Tibial artery (tissue), 4 donors: Measurements from ENCODE around the gene LST1.

Experiments
- DNase-seq, 2 donors: peaks; one replicate each; pipeline ENCODE4 v3.0.0-alpha.2; 2019
- H3K27ac ChIP-seq, 2 donors: fragments of 200-600 bp; sonication (generic) in 1 of 2; 1 replicate in 1 of 2; 2 replicates in 1 of 2; pipeline ENCODE4 v1.5.1; 2018 to 2019; ENCODE audit warnings: mild to moderate bottlenecking in 1 of 2
- H3K27me3 ChIP-seq, 2 donors: fragments of 200-600 bp; sonication (generic) in 1 of 2; one replicate each; pipeline versions ENCODE4 v1.5.1 to v1.6.0; 2016 to 2019
- H3K36me3 ChIP-seq, 3 donors: fragments of 200-600 bp; sonication (generic) in 2 of 3; one replicate each; pipeline ENCODE4 v1.5.1; 2016 to 2019; ENCODE audit warnings: mild to moderate bottlenecking in 2 of 3
- H3K4me1 ChIP-seq, 4 donors: fragments of 200-600 bp; sonication (generic) in 2 of 4; 1 replicate in 3 of 4; 2 replicates in 1 of 4; pipeline ENCODE4 v1.5.1; 2016 to 2019
- H3K4me3 ChIP-seq, 2 donors: fragments of 200-600 bp; sonication (generic) in 1 of 2; 1 replicate in 1 of 2; 2 replicates in 1 of 2; pipeline ENCODE4 v1.5.1; 2018 to 2019; ENCODE audit warnings: mild to moderate bottlenecking in 2 of 2
- H3K9me3 ChIP-seq, 3 donors: fragments of 200-600 bp; sonication (generic) in 1 of 3; one replicate each; pipeline ENCODE4 v1.5.1; 2016 to 2019
- intact Hi-C: fragments of 100-400 bp; cut with DNase I; formaldehyde crosslinking; loops from one replicate; pipeline ENCODE4 v1.15.0; 2023; ENCODE audit warnings: low total_unique reads
- TF ChIP-seq, protein P1 (sequence below), 2 experiments: fragments of 200-600 bp in 1 of 2; fragments of 450-650 bp in 1 of 2; IDR thresholded peaks; one replicate each; pipeline ENCODE4 v1.5.1; 2017 to 2019; ENCODE audit warnings: antibody characterized with exemption in 2 of 2, mild to moderate bottlenecking in 1 of 2, moderate library complexity in 1 of 2

The LST1 gene

DNA sequence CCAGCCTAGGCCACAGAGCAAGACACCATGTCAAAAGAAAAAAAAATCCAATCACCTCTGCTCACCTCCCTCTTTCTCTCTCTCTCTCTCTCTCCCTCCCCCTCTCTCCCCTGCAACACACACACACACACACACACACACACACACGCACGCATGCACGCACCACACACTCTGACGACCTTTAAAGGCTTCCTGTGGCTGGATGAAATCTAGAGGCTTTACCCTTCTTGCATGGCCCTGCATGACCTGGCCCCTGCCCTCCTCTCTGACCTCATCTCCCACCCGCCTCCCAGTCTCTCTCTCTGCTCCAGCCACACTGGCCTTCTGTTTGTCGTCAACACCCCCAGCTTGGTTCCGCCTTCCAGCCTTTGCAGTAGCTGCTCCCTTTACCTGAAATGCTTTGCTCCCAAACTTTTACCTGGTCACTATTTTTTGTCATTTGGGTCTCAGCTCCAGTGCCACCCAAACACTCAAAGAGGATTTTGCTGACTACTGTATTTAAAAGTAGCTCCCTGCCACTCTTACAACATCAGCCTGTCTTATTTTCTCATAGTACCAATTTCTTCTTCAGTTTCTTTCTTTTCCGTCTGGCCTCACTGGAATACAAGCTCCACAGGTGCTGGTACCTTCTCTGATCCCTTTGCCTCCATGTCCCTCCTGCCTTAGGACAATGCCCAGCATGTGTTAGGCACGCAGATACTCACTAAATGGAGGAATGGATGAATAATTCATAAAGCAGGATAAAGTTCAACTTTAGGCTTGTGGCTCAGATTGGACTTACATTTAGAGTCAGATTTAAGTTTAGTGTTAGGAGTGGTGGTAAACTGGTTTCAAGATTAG is 18.3 kb upstream of the LST1 start:
- H3K9me3 ChIP-seq, result no peaks in the 10 kb centered on the region
- no peak overlapping the region for H3K4me3 ChIP-seq
- H3K36me3 ChIP-seq, result no peaks in the 10 kb centered on the region
- no peak for DNase-seq
- H3K4me1 ChIP-seq, result no peaks in the 10 kb centered on the region
- H3K27me3 ChIP-seq, result peaks cover 0 to 36% of the 10 kb centered on the region in 2 donors
- intact Hi-C loops, result no loop called here
- no peak overlapping the region for H3K27ac ChIP-seq
- TF ChIP-seq, protein P1, sequence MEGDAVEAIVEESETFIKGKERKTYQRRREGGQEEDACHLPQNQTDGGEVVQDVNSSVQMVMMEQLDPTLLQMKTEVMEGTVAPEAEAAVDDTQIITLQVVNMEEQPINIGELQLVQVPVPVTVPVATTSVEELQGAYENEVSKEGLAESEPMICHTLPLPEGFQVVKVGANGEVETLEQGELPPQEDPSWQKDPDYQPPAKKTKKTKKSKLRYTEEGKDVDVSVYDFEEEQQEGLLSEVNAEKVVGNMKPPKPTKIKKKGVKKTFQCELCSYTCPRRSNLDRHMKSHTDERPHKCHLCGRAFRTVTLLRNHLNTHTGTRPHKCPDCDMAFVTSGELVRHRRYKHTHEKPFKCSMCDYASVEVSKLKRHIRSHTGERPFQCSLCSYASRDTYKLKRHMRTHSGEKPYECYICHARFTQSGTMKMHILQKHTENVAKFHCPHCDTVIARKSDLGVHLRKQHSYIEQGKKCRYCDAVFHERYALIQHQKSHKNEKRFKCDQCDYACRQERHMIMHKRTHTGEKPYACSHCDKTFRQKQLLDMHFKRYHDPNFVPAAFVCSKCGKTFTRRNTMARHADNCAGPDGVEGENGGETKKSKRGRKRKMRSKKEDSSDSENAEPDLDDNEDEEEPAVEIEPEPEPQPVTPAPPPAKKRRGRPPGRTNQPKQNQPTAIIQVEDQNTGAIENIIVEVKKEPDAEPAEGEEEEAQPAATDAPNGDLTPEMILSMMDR (IDR thresholded peaks at IDR 0.05), result no peak

DNA sequence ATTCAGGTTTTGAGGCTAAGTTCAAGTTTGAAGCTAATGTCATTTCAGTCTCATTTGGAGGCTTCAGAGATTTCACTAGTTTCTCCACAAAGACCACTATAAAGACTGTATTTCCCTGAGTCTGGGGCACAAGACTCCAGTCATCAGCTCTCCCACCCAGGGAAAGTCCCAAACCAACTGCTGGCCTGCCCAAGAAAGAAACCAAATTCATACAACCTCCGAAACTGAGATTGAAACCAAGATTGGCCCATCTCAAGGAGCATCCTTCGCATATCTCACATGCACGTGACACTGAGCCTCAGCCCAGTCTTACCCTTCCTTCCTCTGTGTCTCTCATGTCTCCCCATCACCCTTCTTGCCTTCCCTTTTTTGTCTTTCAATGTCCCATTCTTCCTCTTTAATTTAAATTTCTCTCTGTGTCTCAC is 17.5 kb upstream of the LST1 start:
- Histone ChIP-seq H3K27ac (no peak overlapping the region), H3K36me3 (no peaks in the 10 kb centered on the region), H3K4me3 (no peak overlapping the region), H3K4me1 (no peaks in the 10 kb centered on the region), H3K27me3 (peaks cover 0 to 44% of the 10 kb centered on the region in 2 donors), H3K9me3 (no peaks in the 10 kb centered on the region)
- DNase-seq, result no peak
- intact Hi-C loops, result no loop called here
- TF ChIP-seq, protein P1 (IDR thresholded peaks at IDR 0.05), result no peak

DNA sequence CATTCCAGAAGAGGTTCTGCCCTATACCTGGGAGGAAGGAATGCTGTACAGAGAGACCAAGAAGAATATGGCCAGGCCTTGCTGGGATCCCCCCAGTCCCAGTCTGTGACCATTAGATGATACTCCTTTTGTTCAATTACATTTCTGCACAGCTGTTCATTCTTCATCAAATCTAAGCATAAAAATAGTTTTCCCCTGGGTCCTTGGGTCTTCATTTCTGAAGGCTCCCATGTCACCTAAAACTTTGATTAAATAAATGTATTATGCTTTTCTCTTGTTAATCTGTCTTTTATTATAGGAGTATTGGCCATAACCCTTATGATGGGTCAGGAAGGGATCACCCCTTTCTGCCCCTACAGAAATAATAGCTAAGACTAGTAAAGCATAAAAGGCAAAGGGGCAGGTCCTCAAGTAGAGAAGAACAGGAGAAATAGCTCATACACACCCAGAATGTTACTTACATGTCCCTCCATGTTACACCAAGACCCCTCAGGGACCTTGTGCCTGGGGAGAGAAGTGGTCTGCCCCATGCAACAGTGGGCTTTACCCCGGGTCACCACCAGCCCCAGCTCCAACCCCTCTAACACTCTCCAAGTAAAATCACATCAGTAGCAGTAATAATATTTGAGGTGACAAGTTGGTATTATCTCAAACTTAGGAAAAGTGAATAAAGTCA is 16.1 kb upstream of the LST1 start:
- intact Hi-C loops, result no loop called here
- DNase-seq, result no peak
- Histone ChIP-seq H3K27me3 (peaks cover 0 to 48% of the 10 kb centered on the region in 2 donors), H3K9me3 (no peaks in the 10 kb centered on the region), H3K4me1 (no peaks in the 10 kb centered on the region), H3K36me3 (no peaks in the 10 kb centered on the region), H3K27ac (no peak overlapping the region), H3K4me3 (no peak overlapping the region)
- TF ChIP-seq, protein P1 (IDR thresholded peaks at IDR 0.05), result no peak

DNA sequence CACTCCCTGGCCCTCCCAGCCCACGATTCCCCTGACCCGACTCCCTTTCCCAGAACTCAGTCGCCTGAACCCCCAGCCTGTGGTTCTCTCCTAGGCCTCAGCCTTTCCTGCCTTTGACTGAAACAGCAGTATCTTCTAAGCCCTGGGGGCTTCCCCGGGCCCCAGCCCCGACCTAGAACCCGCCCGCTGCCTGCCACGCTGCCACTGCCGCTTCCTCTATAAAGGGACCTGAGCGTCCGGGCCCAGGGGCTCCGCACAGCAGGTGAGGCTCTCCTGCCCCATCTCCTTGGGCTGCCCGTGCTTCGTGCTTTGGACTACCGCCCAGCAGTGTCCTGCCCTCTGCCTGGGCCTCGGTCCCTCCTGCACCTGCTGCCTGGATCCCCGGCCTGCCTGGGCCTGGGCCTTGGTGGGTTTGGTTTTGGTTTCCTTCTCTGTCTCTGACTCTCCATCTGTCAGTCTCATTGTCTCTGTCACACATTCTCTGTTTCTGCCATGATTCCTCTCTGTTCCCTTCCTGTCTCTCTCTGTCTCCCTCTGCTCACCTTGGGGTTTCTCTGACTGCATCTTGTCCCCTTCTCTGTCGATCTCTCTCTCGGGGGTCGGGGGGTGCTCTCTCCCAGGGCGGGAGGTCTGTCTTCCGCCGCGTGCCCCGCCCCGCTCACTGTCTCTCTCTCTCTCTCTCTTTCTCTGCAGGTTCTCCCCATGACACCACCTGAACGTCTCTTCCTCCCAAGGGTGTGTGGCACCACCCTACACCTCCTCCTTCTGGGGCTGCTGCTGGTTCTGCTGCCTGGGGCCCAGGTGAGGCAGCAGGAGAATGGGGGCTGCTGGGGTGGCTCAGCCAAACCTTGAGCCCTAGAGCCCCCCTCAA is 13.8 kb upstream of the LST1 start, which contains the start of gene LTA:
Gene LTA (plus strand): TSS at position 249 of the 871 bp plus-strand sequence. CDS start 454 bp downstream, at position 703.
- no peak within 1 kb of the TSS for H3K4me3 ChIP-seq
- H3K4me1 ChIP-seq, result no peaks in the 10 kb centered on the region
- intact Hi-C loops, result no loop called here
- H3K27me3 ChIP-seq, result peaks cover 0 to 32% of the 10 kb centered on the region in 2 donors
- no peak within 1 kb of the TSS for H3K27ac ChIP-seq
- H3K9me3 ChIP-seq, result no peaks in the 10 kb centered on the region
- TF ChIP-seq, protein P1 (IDR thresholded peaks at IDR 0.05), result no peak
- no peaks in the 10 kb centered on the region for H3K36me3 ChIP-seq
- no peak for DNase-seq
